Measurements from ENCODE around the gene NCAM1.

DNA sequence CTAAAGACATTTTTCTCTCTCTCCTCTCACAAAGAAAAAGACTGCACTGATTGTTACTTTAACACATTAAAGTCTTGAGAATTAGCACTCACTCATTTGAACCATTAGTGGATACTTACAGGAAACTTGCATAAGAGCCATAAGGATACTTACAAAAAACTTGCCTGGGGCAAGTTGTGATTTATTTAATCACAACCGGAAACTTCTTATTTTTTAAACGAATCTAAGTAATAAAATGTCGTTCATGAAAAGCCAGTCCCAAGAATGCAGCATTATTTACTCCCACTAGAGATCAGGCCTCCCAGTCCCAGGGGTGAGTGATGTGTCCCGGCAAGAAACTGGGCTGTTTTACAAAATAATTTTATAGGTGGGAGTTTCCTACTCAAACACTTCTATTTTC, 293.9 kb downstream of the NCAM1 start:
- TF ChIP-seq, protein P1, sequence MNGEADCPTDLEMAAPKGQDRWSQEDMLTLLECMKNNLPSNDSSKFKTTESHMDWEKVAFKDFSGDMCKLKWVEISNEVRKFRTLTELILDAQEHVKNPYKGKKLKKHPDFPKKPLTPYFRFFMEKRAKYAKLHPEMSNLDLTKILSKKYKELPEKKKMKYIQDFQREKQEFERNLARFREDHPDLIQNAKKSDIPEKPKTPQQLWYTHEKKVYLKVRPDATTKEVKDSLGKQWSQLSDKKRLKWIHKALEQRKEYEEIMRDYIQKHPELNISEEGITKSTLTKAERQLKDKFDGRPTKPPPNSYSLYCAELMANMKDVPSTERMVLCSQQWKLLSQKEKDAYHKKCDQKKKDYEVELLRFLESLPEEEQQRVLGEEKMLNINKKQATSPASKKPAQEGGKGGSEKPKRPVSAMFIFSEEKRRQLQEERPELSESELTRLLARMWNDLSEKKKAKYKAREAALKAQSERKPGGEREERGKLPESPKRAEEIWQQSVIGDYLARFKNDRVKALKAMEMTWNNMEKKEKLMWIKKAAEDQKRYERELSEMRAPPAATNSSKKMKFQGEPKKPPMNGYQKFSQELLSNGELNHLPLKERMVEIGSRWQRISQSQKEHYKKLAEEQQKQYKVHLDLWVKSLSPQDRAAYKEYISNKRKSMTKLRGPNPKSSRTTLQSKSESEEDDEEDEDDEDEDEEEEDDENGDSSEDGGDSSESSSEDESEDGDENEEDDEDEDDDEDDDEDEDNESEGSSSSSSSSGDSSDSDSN (CRISPR knock-in tag; IDR thresholded peaks at IDR 0.05), result no peak
- TF ChIP-seq, protein P2, sequence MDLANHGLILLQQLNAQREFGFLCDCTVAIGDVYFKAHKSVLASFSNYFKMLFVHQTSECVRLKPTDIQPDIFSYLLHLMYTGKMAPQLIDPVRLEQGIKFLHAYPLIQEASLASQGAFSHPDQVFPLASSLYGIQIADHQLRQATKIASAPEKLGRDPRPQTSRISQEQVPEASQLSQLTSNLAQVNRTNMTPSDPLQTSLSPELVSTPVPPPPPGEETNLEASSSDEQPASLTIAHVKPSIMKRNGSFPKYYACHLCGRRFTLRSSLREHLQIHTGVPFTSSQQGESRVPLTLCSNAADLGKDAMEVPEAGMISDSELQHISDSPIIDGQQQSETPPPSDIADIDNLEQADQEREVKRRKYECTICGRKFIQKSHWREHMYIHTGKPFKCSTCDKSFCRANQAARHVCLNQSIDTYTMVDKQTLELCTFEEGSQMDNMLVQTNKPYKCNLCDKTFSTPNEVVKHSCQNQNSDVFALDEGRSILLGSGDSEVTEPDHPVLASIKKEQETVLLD (CRISPR knock-in tag; IDR thresholded peaks at IDR 0.05; ENCODE audit: low read depth), result no peak
- TF ChIP-seq ZNF3 (CRISPR knock-in tag; IDR thresholded peaks at IDR 0.05), result no peak
- TF ChIP-seq ZBTB1 (CRISPR knock-in tag; IDR thresholded peaks at IDR 0.05; ENCODE audit: borderline replicate concordance), result no peak
- no peak for TF ChIP-seq EP300 (IDR thresholded peaks at IDR 0.05; ENCODE audit: low read depth in 2 of 2, low read length in 2 of 2)
- no peak for TF ChIP-seq EP300 (CRISPR knock-in tag; IDR thresholded peaks at IDR 0.05; ENCODE audit: borderline replicate concordance)
- TF ChIP-seq JUND (CRISPR knock-in tag; IDR thresholded peaks at IDR 0.05), result no peak
- no peak for TF ChIP-seq NCOA1 (CRISPR knock-in tag; IDR thresholded peaks at IDR 0.05)
- no peak for TF ChIP-seq FOSL2 (CRISPR knock-in tag; IDR thresholded peaks at IDR 0.05)
- TF ChIP-seq HIVEP1 (CRISPR knock-in tag; IDR thresholded peaks at IDR 0.05), result no peak
- TF ChIP-seq, protein P3, sequence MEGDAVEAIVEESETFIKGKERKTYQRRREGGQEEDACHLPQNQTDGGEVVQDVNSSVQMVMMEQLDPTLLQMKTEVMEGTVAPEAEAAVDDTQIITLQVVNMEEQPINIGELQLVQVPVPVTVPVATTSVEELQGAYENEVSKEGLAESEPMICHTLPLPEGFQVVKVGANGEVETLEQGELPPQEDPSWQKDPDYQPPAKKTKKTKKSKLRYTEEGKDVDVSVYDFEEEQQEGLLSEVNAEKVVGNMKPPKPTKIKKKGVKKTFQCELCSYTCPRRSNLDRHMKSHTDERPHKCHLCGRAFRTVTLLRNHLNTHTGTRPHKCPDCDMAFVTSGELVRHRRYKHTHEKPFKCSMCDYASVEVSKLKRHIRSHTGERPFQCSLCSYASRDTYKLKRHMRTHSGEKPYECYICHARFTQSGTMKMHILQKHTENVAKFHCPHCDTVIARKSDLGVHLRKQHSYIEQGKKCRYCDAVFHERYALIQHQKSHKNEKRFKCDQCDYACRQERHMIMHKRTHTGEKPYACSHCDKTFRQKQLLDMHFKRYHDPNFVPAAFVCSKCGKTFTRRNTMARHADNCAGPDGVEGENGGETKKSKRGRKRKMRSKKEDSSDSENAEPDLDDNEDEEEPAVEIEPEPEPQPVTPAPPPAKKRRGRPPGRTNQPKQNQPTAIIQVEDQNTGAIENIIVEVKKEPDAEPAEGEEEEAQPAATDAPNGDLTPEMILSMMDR (CRISPR knock-in tag; IDR thresholded peaks at IDR 0.05), result no peak
